Endothelial cell of umbilical vein (primary cell): ENCODE measurements around the gene SLC25A21. TPM values are rescaled to one million over a fixed set of nuclear protein-coding genes. Genes with fewer than 3 reads are reported as not detected.

Source experiments
- BruUV-seq: library from RNA; stranded (reverse); fragments of 400-500 nt; replicated peaks from 2 replicates; lab custom pipeline; 2021; lab: Mats Ljungman, UMichigan
- CTCF ChIA-PET: fragments of 300-600, 350-600 bp; sonication (Branson Sonifier 250); formaldehyde crosslinking; loops from one replicate; lab custom pipeline; 2021; ENCODE audit warnings: antibody characterized with exemption, inconsistent platforms; lab: Charles Lee
- POLR2A ChIA-PET: fragments of 300-600, 350-600 bp; sonication (Branson Sonifier 250); formaldehyde crosslinking; loops from one replicate; lab custom pipeline; 2021; ENCODE audit warnings: antibody characterized with exemption, inconsistent platforms; lab: Charles Lee
- DNase-seq: peaks from one replicate; pipeline ENCODE4 v3.0.0-alpha.2; 2011; ENCODE audit warnings: low read depth, low spot score
- FAIRE-seq: peaks from 2 replicates; lab custom pipeline; 2011; peaks lifted over from hg19 to GRCh38; lab: Jason Lieb, UNC
- H2AFZ ChIP-seq: 2 replicates; pipeline ENCODE4 v1.6.0; 2012; ENCODE audit warnings: low read depth, low read length, control low read depth, inconsistent platforms
- H3K27ac ChIP-seq: 2 replicates; pipeline ENCODE4 v1.5.1; 2011; ENCODE audit warnings: low read depth, mild to moderate bottlenecking, control low read depth, low read length, moderate library complexity; ENCODE audit not compliant: insufficient read depth
- H3K27me3 ChIP-seq, 2 experiments: 2 replicates each; pipeline versions ENCODE4 v1.6.0 to v1.6.1; 2011; ENCODE audit warnings: low read length in 2 of 2, mixed read lengths in 1 of 2; ENCODE audit not compliant: control insufficient read depth in 2 of 2, insufficient read depth in 2 of 2
- H3K36me3 ChIP-seq, 2 experiments: 2 replicates in 1 of 2; 3 replicates in 1 of 2; pipeline ENCODE4 v1.5.1; 2011; ENCODE audit warnings: low read length in 2 of 2, mild to moderate bottlenecking in 1 of 2, moderate library complexity in 1 of 2; ENCODE audit not compliant: control insufficient read depth in 2 of 2, insufficient read depth in 2 of 2; ENCODE audit errors: extremely low read depth in 1 of 2
- H3K4me1 ChIP-seq: 3 replicates; pipeline ENCODE4 v1.5.1; 2011; ENCODE audit warnings: mild to moderate bottlenecking, low read length; ENCODE audit not compliant: control insufficient read depth, insufficient read depth; ENCODE audit errors: extremely low read depth
- H3K4me2 ChIP-seq: 2 replicates; pipeline ENCODE4 v1.6.1; 2011; ENCODE audit warnings: low read length, control low read depth, mixed read lengths; ENCODE audit not compliant: insufficient read depth
- H3K4me3 ChIP-seq, 3 experiments: fragments of 200-600 bp in 1 of 3; sonication (generic), shearing (Covaris generic) in 1 of 3; replicated peaks in 1 of 3; 2 replicates each; pipeline ENCODE4 v1.5.1; 2011 to 2016; ENCODE audit warnings: control low read depth in 3 of 3, low read length in 3 of 3, mild to moderate bottlenecking in 2 of 3, inconsistent platforms in 1 of 3, low read depth in 1 of 3, moderate library complexity in 1 of 3; ENCODE audit not compliant: insufficient read depth in 1 of 3
- H3K79me2 ChIP-seq: 2 replicates; pipeline ENCODE4 v1.6.0; 2012; ENCODE audit warnings: low read length, inconsistent platforms; ENCODE audit not compliant: control insufficient read depth, insufficient read depth
- H3K9ac ChIP-seq: replicated peaks from 2 replicates; pipeline ENCODE3; 2011; ENCODE audit warnings: low read length, control low read depth; ENCODE audit not compliant: insufficient read depth; ENCODE audit errors: extremely low read depth
- H3K9me1 ChIP-seq: replicated peaks from 3 replicates; pipeline ENCODE4 v1.6.0; 2011; ENCODE audit warnings: mild to moderate bottlenecking, low read length; ENCODE audit not compliant: control insufficient read depth, insufficient read depth; ENCODE audit errors: extremely low read depth
- H3K9me3 ChIP-seq: replicated peaks from 2 replicates; pipeline ENCODE4 v1.5.1; 2012; ENCODE audit warnings: low read length, inconsistent platforms; ENCODE audit not compliant: control insufficient read depth, insufficient read depth
- H4K20me1 ChIP-seq: replicated peaks from 2 replicates; pipeline ENCODE3; 2011; ENCODE audit warnings: mild to moderate bottlenecking, low read length; ENCODE audit not compliant: control insufficient read depth, insufficient read depth; ENCODE audit errors: extremely low read depth
- CTCF ChIP-seq, 2 donors: IDR thresholded peaks; 1 replicate in 1 of 2; 2 replicates in 1 of 2; pipeline ENCODE4 v1.5.1; 2011; ENCODE audit warnings: low read length in 2 of 2, mild to moderate bottlenecking in 2 of 2, moderate library complexity in 2 of 2, control low read depth in 1 of 2, inconsistent platforms in 1 of 2, low read depth in 1 of 2; ENCODE audit not compliant: insufficient read depth in 1 of 2; ENCODE audit errors: extremely low read depth in 1 of 2
- EZH2 ChIP-seq: IDR thresholded peaks from 2 replicates; pipeline ENCODE4 v1.6.1; 2012; ENCODE audit warnings: borderline replicate concordance, low read depth, mild to moderate bottlenecking, moderate library complexity, low read length, inconsistent platforms; ENCODE audit not compliant: severe bottlenecking
- FOS ChIP-seq: IDR thresholded peaks from 2 replicates; pipeline ENCODE4 v1.6.1; 2011; ENCODE audit warnings: mild to moderate bottlenecking, low read length, moderate library complexity, borderline replicate concordance; ENCODE audit not compliant: insufficient read depth
- GATA2 ChIP-seq: IDR thresholded peaks from 2 replicates; pipeline ENCODE4 v1.7.0; 2011; ENCODE audit warnings: low read depth, mild to moderate bottlenecking, moderate library complexity, mixed read lengths, low read length; ENCODE audit not compliant: insufficient read length, insufficient read depth
- JUN ChIP-seq: IDR thresholded peaks from 2 replicates; pipeline ENCODE4 v1.6.1; 2011; ENCODE audit warnings: borderline replicate concordance, low read depth; ENCODE audit not compliant: insufficient read length, insufficient read depth
- MAX ChIP-seq: IDR thresholded peaks from 2 replicates; pipeline ENCODE4 v1.6.1; 2011; ENCODE audit not compliant: insufficient read depth, insufficient read length
- MYC ChIP-seq: IDR thresholded peaks from one replicate; pipeline ENCODE4 v1.6.1; 2011; ENCODE audit warnings: mild to moderate bottlenecking, low read depth, low read length
- POLR2A ChIP-seq: IDR thresholded peaks from 2 replicates; pipeline ENCODE4 v1.6.1; 2012; ENCODE audit warnings: low read depth, mild to moderate bottlenecking, control low read depth, low read length
- POLR2AphosphoS5 ChIP-seq: IDR thresholded peaks from 2 replicates; pipeline ENCODE4 v1.6.1; 2012; ENCODE audit warnings: low read depth, mild to moderate bottlenecking, control low read depth, low read length, moderate library complexity; ENCODE audit not compliant: insufficient read depth
- dilution Hi-C: fragments of 300-500 bp; cut with MboI; formaldehyde crosslinking; loops from one replicate; pipeline ENCODE4 v1.15.0; 2019; ENCODE audit warnings: low sequenced_read_pairs; ENCODE audit not compliant: extremely low pct_ligation_motif_present
- intact Hi-C: fragments of 100-400 bp; cut with micrococcal nuclease; formaldehyde crosslinking; loops from one replicate; pipeline ENCODE4 v1.10.0; 2022
- polyA plus RNA-seq, 4 experiments: library from polyadenylated mRNA; depleted of rRNA in 3 of 4; stranded (reverse) in 3 of 4; unstranded in 1 of 4; fragments of >200 nt; gene quantifications; 2 replicates each; pipeline versions ENCODE4 v1.2.1 to v1.2.3, GENCODE V29; 2011 to 2012; ENCODE audit warnings: missing spikeins in 1 of 4
- total RNA-seq: library from RNA; stranded (reverse); gene quantifications from 2 replicates; pipeline ENCODE4 v1.2.3, GENCODE V29; 2021

Gene SLC25A21
- total and polyA plus RNA-seq, 2 donors (not counting 3 experiments of a cell fraction or from before 2014, with no cell fraction given), result 0.98 to 1.4 TPM

- dilution Hi-C loops, result no loop called here
- FAIRE-seq, result no peak
- Histone ChIP-seq H3K36me3 (no peaks in the 10 kb centered on the region), H3K79me2 (no peaks in the 10 kb centered on the region), H3K27ac (no peak overlapping the region), H3K9ac (no peak overlapping the region), H4K20me1 (no peaks in the 10 kb centered on the region), H3K27me3 (no peaks in the 10 kb centered on the region), H3K9me1 (no peaks in the 10 kb centered on the region), H3K4me2 (no peak overlapping the region), H2AFZ (no peak overlapping the region), H3K9me3 (no peaks in the 10 kb centered on the region), H3K4me1 (no peaks in the 10 kb centered on the region), H3K4me3 (no peak overlapping the region)
- DNase-seq, result no peak
- ChIA-PET POLR2A (no interaction called here), CTCF (interaction anchor here (2.4 kb wide), 1 partner anchor 21 kb away, joined by 8 read pairs; no protein-coding TSS in a partner anchor)
- intact Hi-C loops, result no loop called here
- no TSS peak for BruUV-seq
- TF ChIP-seq CTCF (IDR thresholded peaks at IDR 0.05; ENCODE audit: extremely low read depth in 1 of 2, insufficient read depth in 1 of 2, low read depth in 1 of 2, low read length in 2 of 2) (no peak), FOS (no peak), MAX (no peak), MYC (no peak), EZH2 (no peak), JUN (no peak), POLR2AphosphoS5 (no peak), POLR2A (no peak), GATA2 (no peak)
Observed at GRCh38 chr14:36726128-36726527, 446.3 kb downstream of the SLC25A21 start.
